ENCODE data around the gene BMPR1B. TPM values are rescaled to one million over a fixed set of nuclear protein-coding genes. Genes with fewer than 3 reads are reported as not detected.

The BMPR1B gene
- total RNA-seq, 1 experiment from 2014 or later, result 0.35 TPM

GRCh38 chr4:95122001-95122400 lies 364.2 kb downstream of the BMPR1B start:
- Mint-ChIP-seq H3K27me3 (ENCODE audit: low read depth) (no peaks in the 10 kb centered on the region), H3K4me1 (no peaks in the 10 kb centered on the region), H3K4me3 (no peak overlapping the region), H3K9me3 (no peaks in the 10 kb centered on the region), H3K36me3 (ENCODE audit: insufficient read depth in 1 of 3, low read depth in 3 of 3) (no peaks in the 10 kb centered on the region), H3K27ac (no peak overlapping the region)
- no peaks in the 10 kb centered on the region for H3K79me1 ChIP-seq (ENCODE audit: insufficient read depth, low read depth, low read length, poor library complexity, severe bottlenecking)
- no peak overlapping the region for H2BK120ac ChIP-seq (ENCODE audit: low read depth, low read length, poor library complexity, severe bottlenecking)
- H3K9me3 ChIP-seq (ENCODE audit: control insufficient read depth, low read depth, low read length), result no peaks in the 10 kb centered on the region
- H3K9ac ChIP-seq (ENCODE audit: extremely low read depth, insufficient read length, low read length), result no peak overlapping the region
- DNase-seq, result no peak
- H3K27ac ChIP-seq (ENCODE audit: insufficient read length, low read depth, low read length), result no peak overlapping the region
- H3K27me3 ChIP-seq (ENCODE audit: insufficient read depth, low read length), result no peaks in the 10 kb centered on the region
- no peak for TF ChIP-seq CTCF (conservative IDR thresholded peaks at IDR 0.05)
- no peak overlapping the region for H4K5ac ChIP-seq (ENCODE audit: insufficient read length, low read depth, low read length)
- H3K14ac ChIP-seq (ENCODE audit: insufficient read depth, low read length), result no peak overlapping the region
- no peaks in the 10 kb centered on the region for H4K20me1 ChIP-seq (ENCODE audit: control insufficient read depth, insufficient read depth, insufficient read length)
- no peak overlapping the region for H2AK5ac ChIP-seq (ENCODE audit: insufficient read length, low read length)
- H2BK5ac ChIP-seq (ENCODE audit: insufficient read length, low read length), result no peak overlapping the region
- no peak overlapping the region for H2BK15ac ChIP-seq (ENCODE audit: low read depth, low read length)
- H2BK20ac ChIP-seq (ENCODE audit: low read depth, low read length, poor library complexity, severe bottlenecking), result no peak overlapping the region
- no peak overlapping the region for H3T11ph ChIP-seq (ENCODE audit: low read length)
- no peak overlapping the region for H3K56ac ChIP-seq (ENCODE audit: insufficient read length, low read depth, low read length)
- no peak overlapping the region for H2AFZ ChIP-seq (ENCODE audit: low read length)
- H3K79me2 ChIP-seq (ENCODE audit: insufficient read depth, low read length), result no peaks in the 10 kb centered on the region
- no CpG with 5 or more reads among the region's 9 CpGs for WGBS (ENCODE audit: extremely low coverage, insufficient read length, low lambda C conversion rate)
- H3K23ac ChIP-seq (ENCODE audit: insufficient read length, low read depth, low read length), result no peak overlapping the region
- H3K18ac ChIP-seq (ENCODE audit: insufficient read length, low read depth, low read length), result no peak overlapping the region
- no peak overlapping the region for H3K4me2 ChIP-seq (ENCODE audit: insufficient read depth, insufficient read length, low read length)
- no peak overlapping the region for H4K8ac ChIP-seq (replicated peaks; ENCODE audit: insufficient read length, low read depth, low read length)
- H2BK12ac ChIP-seq (ENCODE audit: insufficient read length, low read depth, low read length), result no peak overlapping the region
- no peaks in the 10 kb centered on the region for H3K23me2 ChIP-seq (ENCODE audit: insufficient read length, low read depth, low read length, poor library complexity, severe bottlenecking)
- no peaks in the 10 kb centered on the region for H3K4me1 ChIP-seq (ENCODE audit: insufficient read depth, low read length)
- no peak overlapping the region for H4K91ac ChIP-seq (ENCODE audit: insufficient read length, low read depth, low read length)
- no peak overlapping the region for H3K4ac ChIP-seq (ENCODE audit: low read depth, low read length)

Measured in H9 (cell line).